Activated naive CD8-positive, alpha-beta T cell treated with anti-CD3 and anti-CD28 coated beads, Interleukin-2, amount 50 U/mL, for 16 hours (primary cell): ENCODE results near the gene MLXIP.
"Not testable (repeated sequence)": the region's sequence is repeated elsewhere in the genome, so short reads cannot be mapped to it uniquely, and the experiment has no call there.

Source experiments
- DNase-seq: peaks from one replicate; pipeline ENCODE4 v3.0.0-alpha.2; 2020; ENCODE audit warnings: low read depth, low spot score

MLXIP gene

DNA sequence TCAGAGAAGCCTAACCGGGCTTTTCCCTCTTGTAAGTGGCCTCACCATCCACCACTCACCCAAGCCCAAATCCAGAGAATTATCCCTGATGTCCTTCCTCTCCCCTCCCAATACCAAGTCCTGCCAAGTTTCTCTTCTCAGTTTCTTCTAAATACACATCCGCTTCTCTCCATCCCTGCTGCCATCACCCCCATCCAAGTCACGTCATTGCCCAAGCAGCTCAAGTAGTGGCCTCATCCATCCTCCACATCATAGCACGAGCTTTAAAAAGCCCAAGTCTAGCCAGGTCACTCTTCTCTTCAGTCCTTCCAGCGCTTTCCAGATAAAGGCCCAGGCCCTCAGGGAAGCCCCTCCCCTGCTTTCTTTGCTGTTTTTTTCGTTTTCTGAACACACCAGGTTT lies 70.1 kb downstream of the MLXIP start:
- no peak for DNase-seq

- DNase-seq: no peak
These were observed 71.6 kb downstream of the MLXIP start for GRCh38 chr12:122150127-122150681.

DNA sequence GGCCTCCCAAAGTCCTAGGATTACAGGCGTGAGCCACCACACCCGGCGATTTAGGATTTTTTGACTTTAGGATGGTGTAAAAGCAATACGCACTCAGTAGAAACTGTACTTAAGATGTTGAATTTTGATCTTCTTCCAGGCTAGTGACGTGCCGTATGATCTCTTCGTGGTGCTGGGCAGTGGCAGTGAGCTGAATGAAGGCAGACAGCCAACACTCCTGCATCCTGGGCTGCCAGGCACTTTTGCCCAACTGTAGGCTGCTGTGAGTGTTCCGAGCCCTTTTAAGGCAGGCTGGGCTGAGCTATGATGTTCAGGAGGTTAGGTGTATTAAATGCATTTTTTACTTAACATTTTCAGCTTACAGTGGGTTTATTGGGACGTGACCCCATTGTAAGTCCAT lies 74.2 kb downstream of the MLXIP start:
- no peak for DNase-seq

DNA sequence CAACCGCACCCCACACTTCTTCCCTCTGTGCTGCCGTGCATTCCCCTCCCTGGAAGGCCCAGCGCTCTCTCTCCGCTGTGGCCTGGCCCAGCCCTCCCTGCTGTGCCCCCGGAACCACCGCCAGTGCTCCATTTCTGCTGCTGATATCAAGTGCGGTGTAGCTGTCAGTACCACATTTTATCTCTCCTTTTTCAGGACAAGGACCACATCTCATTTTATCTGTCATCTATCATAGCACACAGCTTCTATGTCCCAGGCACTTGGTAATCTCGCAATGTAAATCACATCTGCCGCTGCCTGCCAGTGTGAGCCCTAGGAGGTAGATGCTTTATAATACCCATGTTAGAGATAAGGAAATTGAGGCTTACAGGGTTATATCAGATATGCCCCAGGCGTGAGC lies 77.1 kb downstream of the MLXIP start:
- no peak for DNase-seq

DNA sequence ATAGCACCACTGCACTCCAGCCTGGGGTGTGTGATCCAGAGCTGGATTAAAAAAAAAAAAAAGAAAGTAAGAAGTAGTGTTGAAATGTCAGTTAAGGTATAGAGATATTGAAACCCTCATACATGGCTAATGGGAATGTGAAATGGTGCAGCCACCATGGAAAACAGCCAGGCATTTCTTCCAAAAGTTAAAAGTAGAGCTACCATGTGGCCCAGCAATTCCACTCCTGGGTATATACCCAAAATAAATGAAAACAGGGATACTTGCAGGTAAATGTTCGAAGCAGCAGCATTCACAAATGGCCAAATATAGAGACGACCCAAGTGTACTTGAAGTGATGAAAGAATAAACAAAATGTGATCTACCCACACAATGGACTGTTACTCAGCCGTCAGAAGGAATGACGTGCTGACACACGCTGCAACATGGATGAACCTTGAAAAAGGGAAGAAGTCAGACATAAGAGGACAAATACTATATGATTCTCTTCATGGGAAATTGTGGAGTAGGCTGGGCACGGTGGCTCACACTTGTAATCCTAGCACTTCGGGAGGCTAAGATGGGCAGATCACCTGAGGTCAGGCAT lies 80.2 kb downstream of the MLXIP start:
- no peak for DNase-seq

GRCh38 chr12:122159882-122160281 lies 81.3 kb downstream of the MLXIP start:
- no peak for DNase-seq

GRCh38 chr12:122160761-122161160 lies 82.2 kb downstream of the MLXIP start:
- no peak for DNase-seq

GRCh38 chr12:122161682-122162081 lies 83.1 kb downstream of the MLXIP start:
- no peak for DNase-seq

- DNase-seq: no peak
These were observed 84.4 kb downstream of the MLXIP start for GRCh38 chr12:122162976-122163375.

DNA sequence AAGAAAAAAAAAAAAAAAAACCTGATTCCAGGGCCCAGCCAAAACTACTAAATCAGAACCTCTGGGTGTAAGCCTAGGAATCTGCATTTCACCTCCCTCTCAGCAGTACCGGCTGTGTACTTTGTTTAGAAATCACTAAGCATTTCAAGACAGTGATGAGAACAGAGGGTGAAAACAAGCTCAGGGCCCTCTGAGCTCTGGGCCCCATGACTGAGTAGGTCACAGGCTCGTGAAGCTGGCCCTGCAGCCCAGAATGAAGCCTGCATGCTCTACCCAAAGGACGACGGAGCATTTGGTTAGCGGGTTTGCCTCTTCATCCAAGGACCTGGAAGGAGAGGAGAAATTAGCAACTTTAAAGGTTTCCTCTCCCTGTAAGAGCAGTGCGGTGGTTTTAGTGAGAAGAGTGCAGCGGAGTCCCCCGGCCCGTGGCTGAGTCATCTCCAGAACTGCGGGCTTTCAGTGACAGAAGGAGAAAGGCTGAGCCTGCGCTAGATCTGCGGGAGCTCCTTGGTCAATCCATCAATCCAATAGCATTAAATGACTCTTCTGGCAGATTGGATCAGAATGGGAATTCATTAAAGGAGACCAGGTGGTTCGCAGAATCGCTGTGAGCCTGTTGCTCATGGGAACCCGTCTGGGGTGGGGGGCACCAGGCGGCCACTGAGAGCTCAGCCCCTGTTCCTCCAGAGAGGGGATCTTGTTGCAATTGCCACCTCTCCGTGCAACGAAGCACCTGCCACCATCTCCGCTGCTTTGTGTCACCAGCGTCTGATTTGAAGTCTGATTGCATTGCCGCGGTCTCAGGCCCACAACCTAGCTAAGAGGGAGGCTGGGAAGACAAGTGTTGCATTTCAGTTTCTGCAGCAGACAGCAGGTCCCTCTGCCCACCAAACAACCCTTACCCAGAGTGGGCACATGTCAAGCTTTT lies 88.1 kb downstream of the MLXIP start:
- no peak for DNase-seq

DNA sequence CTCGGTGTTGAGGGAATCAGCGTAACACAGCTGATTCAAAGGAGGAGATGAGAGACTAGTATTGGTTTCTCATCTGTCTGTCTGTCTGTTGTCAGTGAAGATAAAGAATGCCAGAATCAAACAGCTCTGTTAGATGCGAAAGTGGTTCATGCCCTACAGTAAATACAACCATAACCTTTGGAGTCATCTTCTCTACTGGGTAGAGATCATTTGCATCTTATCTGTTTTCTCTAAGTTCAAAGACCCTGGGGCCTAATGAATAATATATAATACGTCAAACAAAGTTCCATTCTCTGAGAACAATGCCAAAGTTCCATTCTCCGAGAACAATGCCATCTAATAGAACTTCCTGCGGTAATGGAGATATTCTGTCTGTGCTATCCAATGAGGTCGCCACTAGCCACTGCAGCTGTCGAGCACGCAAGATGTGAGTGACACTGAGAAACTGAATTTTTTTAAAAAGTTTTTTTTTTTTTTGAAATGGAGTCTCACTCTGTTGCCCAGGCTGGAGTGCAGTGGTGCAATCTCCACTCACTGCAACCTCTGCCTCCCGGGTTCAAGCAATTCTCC lies 88.9 kb downstream of the MLXIP start:
- no peak for DNase-seq

GRCh38 chr12:122168492-122168891 lies 89.9 kb downstream of the MLXIP start:
- no peak for DNase-seq

- no peak for DNase-seq
These were observed 92.8 kb downstream of the MLXIP start for GRCh38 chr12:122171399-122171798.

GRCh38 chr12:122172262-122172939 lies 93.8 kb downstream of the MLXIP start:
- no peak for DNase-seq

- DNase-seq: no peak
These were observed 95.7 kb downstream of the MLXIP start, which contains the start of gene IL31 for GRCh38 chr12:122174155-122174845. TSS of gene IL31 (minus strand) at chr12:122174221. CDS start at chr12:122174172, 49 bp downstream.

GRCh38 chr12:122176473-122176872 lies 97.9 kb downstream of the MLXIP start:
- not testable (repeated sequence) for DNase-seq

DNA sequence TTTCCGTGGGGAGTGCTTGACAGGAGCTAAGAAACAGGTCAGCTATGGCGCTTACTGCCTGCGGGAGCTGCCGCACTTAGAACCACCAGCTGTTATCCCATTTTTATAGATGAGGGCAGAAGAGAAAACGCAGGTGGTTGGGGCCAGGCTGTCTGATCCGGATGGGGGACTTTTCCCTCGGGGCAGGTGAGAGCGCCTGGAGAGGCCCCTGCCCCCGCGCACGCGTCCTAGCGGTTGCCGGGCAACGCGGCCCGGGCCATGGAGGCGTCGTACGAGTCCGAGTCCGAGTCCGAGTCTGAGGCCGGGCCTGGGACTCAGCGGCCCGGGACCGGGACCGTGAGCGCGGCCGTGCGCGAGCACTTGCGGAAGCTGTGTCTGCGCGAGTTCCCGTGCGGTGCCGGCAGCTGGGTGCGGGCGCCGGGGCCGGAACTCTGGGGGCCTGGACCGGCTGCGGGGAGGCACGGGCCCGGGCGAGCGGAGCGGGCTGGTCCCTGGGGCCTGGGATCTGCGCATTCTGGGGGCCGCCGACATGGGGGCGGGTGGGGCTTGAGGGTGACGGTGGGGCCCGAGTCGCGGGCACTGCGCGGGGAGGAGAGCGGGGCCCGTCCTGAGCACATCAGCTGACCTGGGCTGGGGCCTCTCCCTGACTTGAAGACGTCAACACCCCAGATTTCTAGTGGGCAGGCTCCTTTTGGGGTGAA lies 104.5 kb downstream of the MLXIP start, which contains the start of gene LRRC43:
LRRC43 (plus strand) TSS at position 237 of the 701 bp plus-strand sequence; CDS start at position 259, 22 bp downstream.
- no peak for DNase-seq

DNA sequence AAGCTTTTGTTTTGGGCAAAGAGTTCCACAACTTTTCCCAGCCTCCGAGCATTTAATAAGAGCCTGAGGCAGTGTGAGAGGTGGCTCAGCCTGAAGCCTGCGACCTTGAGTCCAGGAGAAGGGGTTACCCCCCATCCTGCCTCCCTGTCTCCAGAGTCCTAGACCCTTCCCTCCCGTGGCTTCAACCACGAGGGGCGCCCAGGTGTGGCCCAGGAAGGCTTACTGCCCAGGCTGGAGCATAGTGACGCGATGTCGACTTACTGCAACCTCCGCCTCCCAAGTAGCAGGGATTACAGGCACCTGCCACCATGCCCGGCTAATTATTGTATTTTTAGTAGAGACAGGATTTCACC lies 105.0 kb downstream of the MLXIP start:
- no peak for DNase-seq

DNA sequence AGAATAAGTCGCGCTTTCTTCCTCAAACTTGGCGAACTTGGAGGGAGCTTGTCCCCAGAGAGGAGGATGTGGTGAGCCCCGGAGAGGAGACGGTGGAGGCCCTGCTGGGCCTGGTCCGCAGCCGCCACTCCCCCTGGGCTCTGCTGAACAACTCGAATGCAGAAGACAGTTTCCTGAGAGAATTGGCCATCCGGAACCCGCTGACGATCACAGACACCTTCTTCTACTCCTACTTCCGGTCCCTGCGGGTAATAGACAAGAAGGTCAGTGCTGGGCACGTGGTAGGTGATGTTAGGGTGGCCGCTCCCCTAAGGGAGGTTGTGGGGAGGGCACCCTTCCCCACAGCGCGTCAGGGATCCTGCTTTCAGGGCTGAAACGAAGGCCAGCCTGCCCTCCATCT lies 106.0 kb downstream of the MLXIP start:
- DNase-seq: no peak

DNA sequence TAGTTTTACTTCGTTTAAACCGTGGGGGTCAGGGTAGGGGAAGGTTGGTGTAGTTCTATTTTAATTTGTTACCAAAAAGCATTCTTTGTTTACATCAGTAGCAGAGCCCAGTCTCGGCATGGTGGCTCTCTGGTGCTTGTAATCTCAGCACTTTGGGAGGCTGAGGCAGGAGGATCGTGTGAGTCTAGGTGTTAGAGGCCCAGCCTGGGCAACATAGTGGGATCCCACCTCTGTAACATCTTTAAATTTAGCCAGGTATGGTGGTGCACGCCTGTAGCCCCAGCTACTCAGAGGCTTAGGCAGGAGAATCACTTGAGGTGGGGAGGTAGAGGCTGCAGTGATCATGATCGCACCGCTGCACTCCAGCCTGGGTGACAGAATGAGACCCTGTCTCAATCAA lies 106.5 kb downstream of the MLXIP start:
- DNase-seq: no peak
